AG10803 (cell line): ENCODE results near the gene DSE.
A peak's percentile ranks its signal among the peaks of the same experiment; 100 is the strongest.

Experiments used
- DNase-seq: peaks from one replicate; pipeline ENCODE4 v3.0.0; 2010; ENCODE audit warnings: low read depth
- H3K4me3 ChIP-seq: 2 replicates; pipeline ENCODE4 v1.5.1; 2011; ENCODE audit warnings: mild to moderate bottlenecking, low read length, control low read depth
- CTCF ChIP-seq: conservative IDR thresholded peaks from 2 replicates; pipeline ENCODE4 v1.5.1; 2011; ENCODE audit warnings: mild to moderate bottlenecking, low read length, control low read depth, inconsistent platforms

DSE gene

GRCh38 chr6:116461932-116462885 lies 91.5 kb downstream of the DSE start:
- no peak for TF ChIP-seq CTCF
- peak; percentile 53 for DNase-seq
- H3K4me3 ChIP-seq: peak overlapping the region; percentile 51

- H3K4me3 ChIP-seq: no peak overlapping the region
- DNase-seq: no peak
- no peak for TF ChIP-seq CTCF
Observed at GRCh38 chr6:116463301-116463700, 92.6 kb downstream of the DSE start.

GRCh38 chr6:116465246-116465645 lies 94.5 kb downstream of the DSE start:
- H3K4me3 ChIP-seq: no peak overlapping the region
- DNase-seq: no peak
- no peak for TF ChIP-seq CTCF

GRCh38 chr6:116467096-116467495 lies 96.3 kb downstream of the DSE start:
- no peak for TF ChIP-seq CTCF
- DNase-seq: no peak
- H3K4me3 ChIP-seq: no peak overlapping the region

- TF ChIP-seq CTCF: no peak
- no peak for DNase-seq
- H3K4me3 ChIP-seq: no peak overlapping the region
Observed at GRCh38 chr6:116467514-116467913, 96.8 kb downstream of the DSE start.

- no peak for DNase-seq
- TF ChIP-seq CTCF: no peak
- H3K4me3 ChIP-seq: no peak overlapping the region
Observed at GRCh38 chr6:116468293-116468692, 97.5 kb downstream of the DSE start.

- TF ChIP-seq CTCF: no peak
- no peak for DNase-seq
- H3K4me3 ChIP-seq: no peak overlapping the region
Observed at GRCh38 chr6:116471531-116471930, 100.8 kb downstream of the DSE start.
